Astrocyte (in vitro differentiated cells and primary cell): ENCODE measurements around the gene ERGIC3.

Experiments
- EZH2 ChIP-seq: IDR thresholded peaks from 2 replicates; pipeline ENCODE4 v1.6.1; 2012; ENCODE audit warnings: mild to moderate bottlenecking, low read length, inconsistent platforms; ENCODE audit not compliant: insufficient read depth
- TF ChIP-seq, protein P1 (sequence below): IDR thresholded peaks from 2 replicates; pipeline ENCODE4 v1.5.1; 2011; ENCODE audit warnings: low read depth, mild to moderate bottlenecking, inconsistent platforms, low read length, moderate library complexity; ENCODE audit not compliant: insufficient read depth

DNA sequence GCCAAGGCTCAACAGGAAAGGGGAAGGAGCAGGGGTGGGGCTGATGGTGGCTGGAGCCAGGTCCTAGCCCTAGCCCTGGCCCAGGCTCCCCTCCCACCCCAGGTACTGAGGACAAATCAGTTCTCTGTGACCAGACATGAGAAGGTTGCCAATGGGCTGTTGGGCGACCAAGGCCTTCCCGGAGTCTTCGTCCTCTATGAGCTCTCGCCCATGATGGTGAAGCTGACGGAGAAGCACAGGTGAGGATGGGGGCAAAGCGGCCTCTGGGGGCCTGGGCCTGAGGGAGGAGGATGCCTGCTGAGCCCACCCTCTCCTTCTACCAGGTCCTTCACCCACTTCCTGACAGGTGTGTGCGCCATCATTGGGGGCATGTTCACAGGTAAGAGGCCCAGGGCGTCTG is 15.0 kb downstream of the ERGIC3 start:
- TF ChIP-seq, protein P1, sequence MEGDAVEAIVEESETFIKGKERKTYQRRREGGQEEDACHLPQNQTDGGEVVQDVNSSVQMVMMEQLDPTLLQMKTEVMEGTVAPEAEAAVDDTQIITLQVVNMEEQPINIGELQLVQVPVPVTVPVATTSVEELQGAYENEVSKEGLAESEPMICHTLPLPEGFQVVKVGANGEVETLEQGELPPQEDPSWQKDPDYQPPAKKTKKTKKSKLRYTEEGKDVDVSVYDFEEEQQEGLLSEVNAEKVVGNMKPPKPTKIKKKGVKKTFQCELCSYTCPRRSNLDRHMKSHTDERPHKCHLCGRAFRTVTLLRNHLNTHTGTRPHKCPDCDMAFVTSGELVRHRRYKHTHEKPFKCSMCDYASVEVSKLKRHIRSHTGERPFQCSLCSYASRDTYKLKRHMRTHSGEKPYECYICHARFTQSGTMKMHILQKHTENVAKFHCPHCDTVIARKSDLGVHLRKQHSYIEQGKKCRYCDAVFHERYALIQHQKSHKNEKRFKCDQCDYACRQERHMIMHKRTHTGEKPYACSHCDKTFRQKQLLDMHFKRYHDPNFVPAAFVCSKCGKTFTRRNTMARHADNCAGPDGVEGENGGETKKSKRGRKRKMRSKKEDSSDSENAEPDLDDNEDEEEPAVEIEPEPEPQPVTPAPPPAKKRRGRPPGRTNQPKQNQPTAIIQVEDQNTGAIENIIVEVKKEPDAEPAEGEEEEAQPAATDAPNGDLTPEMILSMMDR, result no peak
- no peak for TF ChIP-seq EZH2
